ENCODE results near the gene LDHD.
"Not testable (repeated sequence)": the region's sequence is repeated elsewhere in the genome, so short reads cannot be mapped to it uniquely, and the experiment has no call there.

Gene LDHD

DNA sequence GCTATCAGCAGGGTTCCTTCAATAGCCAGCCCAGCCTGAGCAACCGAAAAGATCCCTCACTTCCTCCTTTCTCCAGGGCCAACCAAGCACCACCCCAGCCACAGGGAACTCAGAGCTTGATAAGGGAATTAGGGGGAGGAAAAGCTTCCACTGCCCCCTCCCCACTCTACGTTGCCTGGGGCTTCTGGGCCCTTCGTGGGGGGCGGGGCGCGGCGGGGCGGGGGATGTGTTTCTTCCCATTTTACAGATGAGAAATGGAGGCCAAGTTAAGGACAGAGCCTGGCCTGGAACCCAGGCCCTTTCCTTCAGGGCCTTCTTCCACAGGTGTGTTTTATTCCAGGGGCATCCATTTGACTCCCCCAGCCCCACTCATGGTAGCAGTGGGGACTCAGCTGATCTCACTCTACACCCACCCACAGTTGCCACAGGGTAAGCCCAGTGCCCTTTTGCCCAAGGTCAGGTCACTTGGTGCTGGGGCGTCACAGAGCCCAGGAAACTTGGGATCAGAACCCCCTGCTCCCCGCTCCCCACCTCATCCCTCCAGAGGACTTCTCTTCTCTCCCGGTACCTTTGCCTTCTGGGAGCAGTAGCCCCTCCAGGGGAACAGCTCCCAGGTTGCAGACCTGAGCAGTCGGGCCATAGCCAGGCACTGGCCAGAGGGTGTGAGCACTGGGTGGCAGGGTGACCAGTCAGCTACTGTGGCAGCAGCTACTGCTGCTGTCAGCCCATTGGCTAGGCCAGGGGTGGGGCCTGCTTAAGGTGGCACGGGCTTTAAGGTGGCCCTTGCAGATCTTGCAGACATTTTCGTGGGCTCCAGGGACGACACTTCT lies at the start of gene LDHD:
Gene LDHD, minus strand, starts transcription at position 700 of the 830 bp plus-strand sequence. Its CDS starts 60 bp downstream, at position 640.
- Mint-ChIP-seq H3K9me3 (no peaks in the 10 kb centered on the region), H3K4me3 (no peak within 1 kb of the TSS), H3K27ac (peak within 1 kb of the TSS; percentile 23), H3K4me1 (peaks cover 18% of the 10 kb centered on the region), H3K36me3 (peaks cover 13% of the 10 kb centered on the region)
- DNase-seq (ENCODE audit: low spot score in 2 of 2) (no peak), ATAC-seq (peak; percentile 59)

DNA sequence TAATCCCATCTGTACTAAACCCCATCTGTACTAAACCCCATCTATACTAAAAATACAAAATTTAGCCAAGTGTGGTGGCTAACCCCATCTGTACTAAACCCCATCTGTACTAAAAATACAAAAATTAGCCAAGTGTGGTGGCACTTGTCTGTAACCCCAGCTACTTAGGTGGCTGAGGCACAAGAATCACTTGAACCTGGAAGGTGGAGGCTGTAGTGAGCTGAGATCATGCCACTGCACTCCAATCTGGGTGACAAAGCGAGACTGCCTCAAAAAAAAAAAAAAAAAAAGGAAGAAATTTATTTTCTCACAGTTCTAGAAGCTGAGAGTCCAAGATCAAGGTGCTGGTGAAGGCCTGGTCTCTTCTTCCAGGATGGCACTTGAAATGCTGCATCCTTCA lies 43.8 kb upstream of the LDHD start:
- H3K9me3 Mint-ChIP-seq: no peaks in the 10 kb centered on the region
- H3K4me3 Mint-ChIP-seq: no peak overlapping the region
- no peak for DNase-seq (ENCODE audit: low spot score in 2 of 2)
- peaks cover 47% of the 10 kb centered on the region for H3K36me3 Mint-ChIP-seq
- H3K4me1 Mint-ChIP-seq: no peaks in the 10 kb centered on the region
- no peak overlapping the region for H3K27ac Mint-ChIP-seq
- no peak for ATAC-seq

GRCh38 chr16:75152635-75153034 lies 36.1 kb upstream of the LDHD start:
- H3K4me1 Mint-ChIP-seq: peaks cover 23% of the 10 kb centered on the region
- DNase-seq (ENCODE audit: low spot score in 2 of 2) (no peak), ATAC-seq (no peak)
- H3K36me3 Mint-ChIP-seq: peaks cover 55% of the 10 kb centered on the region
- H3K4me3 Mint-ChIP-seq: no peak overlapping the region
- no peak overlapping the region for H3K27ac Mint-ChIP-seq
- H3K9me3 Mint-ChIP-seq: peaks cover 19% of the 10 kb centered on the region

- Mint-ChIP-seq H3K4me3 (no peak overlapping the region), H3K27ac (no peak overlapping the region), H3K9me3 (peaks cover 19% of the 10 kb centered on the region), H3K4me1 (peaks cover 23% of the 10 kb centered on the region), H3K36me3 (peaks cover 47% of the 10 kb centered on the region)
- ATAC-seq (no peak), DNase-seq (ENCODE audit: low spot score in 2 of 2) (no peak)
These were observed 35.2 kb upstream of the LDHD start for GRCh38 chr16:75151798-75152197.

GRCh38 chr16:75148311-75149195 lies 32.0 kb upstream of the LDHD start, which contains the start of gene ZFP1:
TSS of gene ZFP1 (plus strand) at chr16:75148524. CDS start at chr16:75152952, 4,428 bp downstream.
- Mint-ChIP-seq H3K27ac (peak within 1 kb of the TSS; percentile 81), H3K36me3 (peaks cover 28% of the 10 kb centered on the region), H3K9me3 (peaks cover 19% of the 10 kb centered on the region), H3K4me3 (peak within 1 kb of the TSS; percentile 72), H3K4me1 (peaks cover 27% of the 10 kb centered on the region)
- DNase-seq (ENCODE audit: low spot score in 2 of 2) (peak; percentile 98 to 99), ATAC-seq (peak; percentile 94)

DNA sequence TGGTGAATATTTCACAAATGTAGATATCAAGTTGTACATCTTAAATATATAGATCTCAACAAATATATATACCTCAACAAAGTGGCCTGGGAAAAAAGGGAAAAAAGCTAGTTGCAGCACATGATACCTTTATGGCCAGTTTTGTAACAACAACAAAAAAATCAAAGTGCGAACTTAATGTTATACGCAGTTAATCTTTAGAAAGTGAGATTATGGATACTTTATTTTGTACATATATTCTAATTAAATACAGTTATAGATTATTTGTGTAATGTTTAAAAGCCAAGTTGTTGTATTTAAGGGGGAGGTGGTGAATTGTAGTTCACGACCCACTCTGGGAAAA lies 31.4 kb upstream of the LDHD start:
- DNase-seq (ENCODE audit: low spot score in 2 of 2): no peak
- Mint-ChIP-seq H3K27ac (peak overlapping the region; percentile 81), H3K36me3 (peaks cover 27% of the 10 kb centered on the region), H3K4me1 (peaks cover 27% of the 10 kb centered on the region), H3K9me3 (peaks cover 19% of the 10 kb centered on the region), H3K4me3 (peak overlapping the region; percentile 72)
- no peak for ATAC-seq

DNA sequence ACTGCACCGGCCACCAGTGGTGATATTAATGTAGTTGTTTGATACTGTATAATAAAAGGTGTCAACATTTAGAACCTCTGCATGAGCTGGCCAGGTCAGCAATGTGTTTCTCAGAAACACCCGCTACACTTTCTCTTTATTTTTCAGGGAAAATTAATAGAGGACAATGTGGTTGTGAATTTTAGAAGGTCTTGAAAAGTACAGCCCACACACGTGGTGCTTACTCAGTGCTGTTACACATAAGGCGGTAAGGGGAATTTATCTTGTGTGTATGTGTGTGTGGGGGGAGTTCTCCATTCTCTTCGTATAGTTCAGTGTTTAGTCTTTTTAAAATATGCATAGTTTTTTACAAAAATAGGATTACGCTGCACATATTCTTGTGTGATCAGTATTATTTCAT lies 27.4 kb upstream of the LDHD start:
- no peak overlapping the region for H3K27ac Mint-ChIP-seq
- H3K4me3 Mint-ChIP-seq: no peak overlapping the region
- ATAC-seq: no peak
- no peaks in the 10 kb centered on the region for H3K36me3 Mint-ChIP-seq
- H3K9me3 Mint-ChIP-seq: no peaks in the 10 kb centered on the region
- peaks cover 4% of the 10 kb centered on the region for H3K4me1 Mint-ChIP-seq
- no peak for DNase-seq (ENCODE audit: low spot score in 2 of 2)

- Mint-ChIP-seq H3K9me3 (no peaks in the 10 kb centered on the region), H3K4me3 (no peak overlapping the region), H3K27ac (no peak overlapping the region), H3K4me1 (no peaks in the 10 kb centered on the region), H3K36me3 (no peaks in the 10 kb centered on the region)
- ATAC-seq (no peak), DNase-seq (ENCODE audit: low spot score in 2 of 2) (no peak)
These were observed 22.9 kb upstream of the LDHD start for GRCh38 chr16:75139498-75139897.

DNA sequence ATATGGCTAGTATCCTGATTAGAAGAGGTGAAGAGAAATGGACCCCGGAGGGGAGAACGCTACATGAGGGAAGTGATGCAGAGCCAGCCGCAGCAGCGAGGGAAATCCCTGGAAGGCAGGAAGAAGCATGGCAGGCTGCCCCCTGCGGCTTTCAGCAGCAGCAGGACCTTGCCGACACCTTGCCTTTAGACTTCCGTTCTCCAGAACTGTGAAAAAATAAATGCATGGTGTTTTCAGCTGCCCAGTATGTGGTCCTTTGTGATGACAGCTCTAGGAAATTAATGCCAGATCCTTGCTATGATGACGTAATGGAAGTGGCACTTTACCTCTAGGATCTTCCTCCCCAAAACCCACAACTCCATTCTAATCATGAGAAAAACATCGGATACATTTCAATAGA lies 22.1 kb upstream of the LDHD start:
- Mint-ChIP-seq H3K27ac (no peak overlapping the region), H3K4me3 (no peak overlapping the region), H3K36me3 (no peaks in the 10 kb centered on the region), H3K4me1 (no peaks in the 10 kb centered on the region), H3K9me3 (no peaks in the 10 kb centered on the region)
- ATAC-seq (no peak), DNase-seq (ENCODE audit: low spot score in 2 of 2) (no peak)

GRCh38 chr16:75138233-75138632 lies 21.7 kb upstream of the LDHD start:
- ATAC-seq: no peak
- Mint-ChIP-seq H3K4me1 (no peaks in the 10 kb centered on the region), H3K36me3 (no peaks in the 10 kb centered on the region), H3K9me3 (no peaks in the 10 kb centered on the region), H3K27ac (no peak overlapping the region), H3K4me3 (no peak overlapping the region)
- DNase-seq (ENCODE audit: low spot score in 2 of 2): no peak

DNA sequence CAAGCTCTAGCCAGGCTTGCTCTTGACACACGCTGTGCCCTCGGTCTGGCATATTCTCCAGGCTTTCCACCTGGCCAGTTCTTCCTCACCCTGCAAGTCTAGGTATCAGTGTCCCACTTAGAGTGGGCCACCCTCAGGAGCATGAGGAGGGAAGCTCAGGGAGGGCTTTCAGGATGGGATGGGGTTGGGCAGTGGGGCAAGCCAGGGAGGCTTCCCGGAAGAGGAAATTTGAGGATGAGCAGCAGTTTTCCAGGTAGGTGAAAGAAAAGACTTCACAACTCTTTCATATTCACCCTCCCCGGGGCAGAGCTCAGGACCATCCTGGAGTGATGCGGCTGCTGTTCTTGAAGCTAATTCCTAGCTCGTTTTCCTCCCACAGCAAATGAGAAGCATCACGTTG lies 14.5 kb upstream of the LDHD start:
- no peak overlapping the region for H3K4me3 Mint-ChIP-seq
- peaks cover 5% of the 10 kb centered on the region for H3K4me1 Mint-ChIP-seq
- no peaks in the 10 kb centered on the region for H3K9me3 Mint-ChIP-seq
- no peak overlapping the region for H3K27ac Mint-ChIP-seq
- no peaks in the 10 kb centered on the region for H3K36me3 Mint-ChIP-seq
- no peak for ATAC-seq
- DNase-seq (ENCODE audit: low spot score in 2 of 2): no peak

DNA sequence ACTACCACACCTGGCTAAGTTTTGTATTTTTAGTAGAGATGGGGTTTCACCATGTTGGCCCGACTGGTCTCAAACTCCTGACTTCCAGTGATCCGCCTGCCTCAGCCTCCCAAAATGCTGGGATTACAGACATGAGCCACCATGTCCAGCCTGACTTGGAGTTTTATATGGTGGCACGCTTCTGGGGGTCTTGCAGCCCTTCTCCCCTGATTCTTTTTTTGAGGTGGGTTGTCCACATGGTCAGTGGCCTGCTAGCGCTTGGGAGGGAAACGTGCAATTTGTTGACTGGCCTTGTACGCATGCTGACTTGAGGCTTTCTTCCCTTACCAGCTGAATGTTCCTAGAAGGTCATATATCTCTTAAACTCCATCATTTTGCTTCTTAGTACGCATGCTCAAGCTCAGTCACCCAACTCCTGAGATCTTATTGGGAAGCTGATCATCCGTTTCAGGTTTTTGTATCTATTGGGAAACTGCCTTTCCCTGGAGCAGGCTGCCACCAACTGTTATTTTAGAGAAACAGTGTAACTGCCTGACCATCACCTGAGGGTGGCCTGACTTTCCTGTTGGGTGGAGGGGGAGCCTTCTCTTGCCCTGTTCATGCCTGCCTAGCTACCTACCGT lies 13.7 kb upstream of the LDHD start:
- DNase-seq (ENCODE audit: low spot score in 2 of 2) (no peak), ATAC-seq (no peak)
- Mint-ChIP-seq H3K9me3 (no peaks in the 10 kb centered on the region), H3K4me1 (peaks cover 5% of the 10 kb centered on the region), H3K27ac (no peak overlapping the region), H3K36me3 (no peaks in the 10 kb centered on the region), H3K4me3 (no peak overlapping the region)

DNA sequence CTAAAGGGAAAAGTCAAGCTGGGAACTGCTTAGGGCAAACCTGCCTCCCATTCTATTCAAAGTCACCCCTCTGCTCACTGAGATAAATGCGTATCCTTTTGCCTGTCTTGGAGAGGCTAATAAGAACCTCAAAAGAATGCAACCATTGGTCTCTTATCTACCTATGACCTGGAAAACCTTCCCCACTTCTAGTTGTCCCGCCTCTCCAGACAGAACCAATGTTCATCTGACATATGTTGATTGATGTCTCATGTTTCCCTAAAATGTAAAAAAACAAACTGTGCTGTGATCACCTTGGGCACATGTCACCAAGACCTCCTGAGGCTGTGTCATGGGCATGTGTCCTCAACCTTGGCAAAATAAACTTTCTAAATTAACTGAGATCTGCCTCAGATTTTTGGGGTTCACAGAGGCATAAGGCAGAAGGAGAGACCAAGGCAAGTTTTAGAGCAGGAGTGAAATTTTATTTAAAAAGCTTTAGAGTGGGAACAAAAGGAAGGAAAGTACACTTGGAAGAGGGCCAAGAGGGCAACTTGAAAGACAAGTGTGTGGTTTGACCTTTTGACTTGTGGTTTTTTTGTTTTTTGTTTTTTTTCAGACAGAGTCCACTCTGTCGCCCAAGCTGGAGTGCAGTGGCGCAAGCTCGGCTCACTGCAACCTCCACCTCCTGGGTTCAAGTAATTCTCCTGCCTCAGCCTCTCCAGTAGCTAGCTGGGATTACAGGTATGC lies 13.0 kb upstream of the LDHD start:
- DNase-seq (ENCODE audit: low spot score in 2 of 2); H3K4me3 Mint-ChIP-seq; H3K27ac Mint-ChIP-seq; H3K4me1 Mint-ChIP-seq; H3K9me3 Mint-ChIP-seq; ATAC-seq; H3K36me3 Mint-ChIP-seq: not testable (repeated sequence)

DNA sequence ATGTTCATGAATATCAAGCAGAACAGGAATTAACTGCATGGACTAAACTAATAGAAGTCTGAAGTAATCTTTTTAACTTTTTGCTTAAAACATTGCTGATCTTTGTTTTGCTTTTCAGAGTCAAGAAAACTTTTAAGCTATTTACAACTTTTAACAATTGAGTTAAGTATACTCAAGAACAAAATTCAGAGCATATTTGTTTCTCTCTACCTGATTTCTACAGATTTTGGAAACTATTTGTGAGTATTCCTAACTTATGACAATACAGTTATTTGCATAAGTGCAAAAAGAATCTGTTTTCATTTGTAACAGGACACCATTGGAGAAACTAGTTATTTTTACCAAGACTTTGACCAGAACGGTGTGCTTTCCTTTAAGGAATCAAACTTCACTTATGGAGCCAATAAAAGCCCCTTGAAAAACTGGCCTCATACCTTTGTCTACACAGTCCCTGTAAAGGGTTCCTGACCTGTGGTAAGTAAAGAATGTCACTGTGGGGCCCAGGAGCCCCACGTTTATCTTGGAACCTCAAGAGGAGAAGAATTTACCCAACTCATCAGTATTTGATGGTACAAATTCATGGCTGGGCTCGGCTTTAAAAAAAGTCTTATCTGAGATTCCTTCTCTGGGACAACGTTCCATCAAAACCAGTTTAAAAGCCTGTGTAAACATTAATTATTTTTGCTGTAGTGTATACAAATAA lies 11.3 kb upstream of the LDHD start:
- H3K27ac Mint-ChIP-seq: no peak overlapping the region
- ATAC-seq: no peak
- DNase-seq (ENCODE audit: low spot score in 2 of 2): no peak
- H3K4me1 Mint-ChIP-seq: peaks cover 5% of the 10 kb centered on the region
- no peaks in the 10 kb centered on the region for H3K36me3 Mint-ChIP-seq
- no peak overlapping the region for H3K4me3 Mint-ChIP-seq
- no peaks in the 10 kb centered on the region for H3K9me3 Mint-ChIP-seq

All from stimulated activated effector memory CD8-positive, alpha-beta T cell treated with anti-CD3 and anti-CD28 coated beads, Interleukin-12 subunit alpha, Interleukin-12 subunit beta, amount 100 ng/mL, for 72 hours (primary cell).